HG03432 (cell line): ENCODE measurements around the gene ALKBH7.
"Not testable (repeated sequence)": the region's sequence is repeated elsewhere in the genome, so short reads cannot be mapped to it uniquely, and the experiment has no call there.

Source experiments
- ATAC-seq: cut with Tn5 transposase; IDR thresholded peaks from one replicate; pipeline ENCODE4 v1.9.1; 2021; ENCODE audit warnings: mild to moderate bottlenecking, moderate library complexity; ENCODE audit not compliant: unreplicated experiment

Gene ALKBH7

DNA sequence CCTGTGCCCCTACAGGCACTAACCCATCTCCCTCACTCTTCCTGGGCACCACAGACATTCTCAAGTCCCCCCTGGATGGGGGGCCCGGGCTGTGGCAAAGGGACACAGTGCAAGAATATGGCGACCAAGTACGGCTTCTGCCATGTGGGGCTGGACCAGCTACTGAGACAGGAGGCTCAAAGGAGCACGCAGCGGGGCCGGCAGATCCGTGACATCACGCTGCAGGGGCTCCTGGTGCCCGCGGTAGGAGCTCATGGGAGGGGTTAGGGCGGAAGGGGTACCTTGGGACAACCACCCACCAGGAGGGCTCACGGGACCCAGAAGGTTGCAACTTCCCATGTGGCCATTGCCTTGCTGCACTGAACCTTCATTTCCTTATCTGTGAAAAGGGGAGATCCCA lies 23.7 kb downstream of the ALKBH7 start:
- no peak for ATAC-seq

DNA sequence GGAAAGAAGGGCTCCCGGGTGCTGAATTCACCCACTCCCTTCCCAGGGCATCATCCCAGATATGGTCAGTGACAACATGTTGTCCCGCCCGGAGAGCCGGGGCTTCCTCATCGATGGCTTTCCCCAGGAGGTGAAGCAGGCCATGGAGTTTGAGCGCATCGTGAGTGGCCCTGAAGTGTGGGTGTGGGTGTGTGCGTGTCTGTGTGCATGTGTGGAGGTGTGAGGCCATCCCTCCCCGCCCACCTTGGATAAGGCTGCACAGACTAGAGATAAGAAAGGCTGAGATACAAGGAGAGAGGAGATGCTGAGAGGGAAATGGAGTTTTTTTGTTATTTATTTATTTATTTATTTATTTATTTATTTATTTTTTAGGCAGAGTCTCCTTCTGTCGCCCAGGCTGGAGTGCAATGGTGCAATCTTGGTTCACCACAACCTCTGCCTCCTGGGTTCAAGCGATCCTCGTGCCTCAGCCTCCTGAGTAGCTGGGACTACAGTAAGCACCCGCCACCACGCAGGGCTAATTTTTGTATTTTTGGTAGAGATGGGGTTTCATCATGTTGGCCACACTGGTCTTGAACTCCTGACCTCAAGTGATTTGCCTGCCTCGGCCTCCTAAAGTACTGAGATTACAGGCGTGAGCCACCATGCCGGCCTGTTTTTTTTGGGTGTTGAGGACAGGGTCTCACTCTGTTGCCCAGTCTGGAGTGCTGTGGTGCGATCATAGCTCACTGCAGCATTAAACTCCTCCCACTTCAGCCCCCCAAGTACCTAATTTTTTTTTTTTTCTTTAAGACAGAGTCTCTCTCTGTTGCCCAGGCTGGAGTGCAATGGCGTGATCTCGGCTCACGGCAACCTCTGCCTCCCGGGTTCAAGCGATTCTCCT lies 27.7 kb downstream of the ALKBH7 start:
- ATAC-seq: not testable (repeated sequence)

DNA sequence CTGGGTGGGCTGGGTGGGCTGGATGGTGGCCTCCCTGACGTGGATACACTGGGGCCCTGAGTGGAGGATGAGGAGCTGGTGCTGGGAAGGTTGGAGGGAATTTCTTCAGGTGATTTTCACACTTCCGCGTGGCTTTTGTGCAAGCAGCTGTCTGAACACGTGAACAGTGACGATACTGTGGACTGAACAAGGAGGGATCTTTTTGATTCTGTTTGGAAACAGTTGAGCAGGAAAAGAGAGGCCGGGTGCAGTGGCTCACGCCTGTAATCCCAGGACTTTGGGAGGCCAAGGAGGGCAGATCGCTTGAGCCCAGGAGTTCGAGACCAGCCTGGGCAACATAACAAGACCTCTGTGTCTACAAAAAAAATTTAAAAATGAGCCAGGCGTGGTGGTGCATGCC lies 29.5 kb downstream of the ALKBH7 start:
- no peak for ATAC-seq

DNA sequence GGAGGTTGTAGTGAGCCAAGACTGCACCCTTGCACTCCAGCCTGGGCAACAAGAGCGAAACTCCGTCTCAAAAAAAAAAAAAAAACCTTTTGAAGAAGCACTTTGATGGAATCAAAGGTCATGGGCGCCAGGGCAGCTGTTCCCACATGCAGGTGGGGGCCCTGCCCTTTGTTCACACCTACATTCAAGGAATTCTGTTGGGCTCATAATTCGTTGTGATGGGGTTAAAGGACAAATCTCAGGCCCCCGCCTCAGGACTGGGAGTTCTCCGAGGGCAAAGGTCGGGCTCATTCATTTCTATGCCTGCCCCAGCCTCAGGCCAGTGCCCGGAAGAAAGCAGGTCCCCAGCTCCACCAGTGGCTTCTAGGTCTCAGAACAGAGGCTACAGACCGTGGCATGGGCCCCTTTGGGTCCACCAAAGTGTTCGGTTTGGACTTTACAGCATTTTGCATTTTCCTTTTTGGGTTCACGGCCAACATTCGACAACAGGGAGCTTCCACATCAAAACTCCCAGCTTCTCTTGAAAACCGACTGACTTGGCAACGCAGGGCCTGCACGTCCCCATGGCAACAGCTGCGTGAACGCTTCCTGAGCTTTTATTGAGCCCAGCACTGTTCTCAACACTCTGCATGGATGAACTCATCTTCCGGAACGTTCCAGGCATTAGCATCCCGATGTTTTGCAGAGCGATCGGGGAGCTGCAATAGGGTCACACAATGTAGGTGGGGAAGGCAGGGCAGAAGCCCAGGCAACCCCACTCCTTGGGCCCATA lies 30.4 kb downstream of the ALKBH7 start:
- no peak for ATAC-seq

DNA sequence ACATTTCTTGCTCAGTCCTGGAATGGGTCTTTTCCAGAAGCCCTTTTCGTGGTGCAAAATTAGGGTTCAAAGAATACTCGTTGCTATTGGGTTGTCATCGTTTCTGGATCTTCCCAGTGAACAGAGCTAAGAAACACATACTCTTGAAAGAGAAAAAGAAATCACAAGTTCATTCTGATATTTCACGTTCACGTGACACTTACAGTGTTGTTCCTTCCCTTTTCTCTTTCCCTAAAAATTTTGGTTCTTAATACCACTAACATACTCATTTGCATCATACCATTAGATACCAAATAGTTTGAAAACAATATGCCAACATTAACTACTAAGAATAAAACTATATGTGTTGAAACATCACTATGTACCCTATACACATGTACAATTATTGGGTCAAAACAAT lies 33.8 kb downstream of the ALKBH7 start:
- no peak for ATAC-seq

DNA sequence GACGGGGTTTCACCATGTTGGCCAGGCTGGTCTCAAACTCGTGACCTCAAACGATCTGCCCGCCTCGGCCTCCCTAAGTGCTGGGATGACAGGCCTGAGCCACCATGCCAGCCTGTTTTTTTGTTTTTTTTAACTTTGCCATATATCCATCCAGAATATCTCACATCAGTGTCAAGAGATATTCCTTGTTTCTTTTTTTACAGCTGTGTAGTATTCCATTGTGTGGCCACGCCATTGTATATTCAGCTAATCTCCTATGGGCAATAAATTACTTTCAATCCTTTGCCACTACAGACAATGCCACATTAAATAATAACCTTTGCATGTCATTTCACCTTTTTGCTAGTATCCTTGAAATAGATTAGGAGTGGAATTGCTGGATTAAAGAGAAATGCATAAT lies 36.8 kb downstream of the ALKBH7 start:
- ATAC-seq: no peak

DNA sequence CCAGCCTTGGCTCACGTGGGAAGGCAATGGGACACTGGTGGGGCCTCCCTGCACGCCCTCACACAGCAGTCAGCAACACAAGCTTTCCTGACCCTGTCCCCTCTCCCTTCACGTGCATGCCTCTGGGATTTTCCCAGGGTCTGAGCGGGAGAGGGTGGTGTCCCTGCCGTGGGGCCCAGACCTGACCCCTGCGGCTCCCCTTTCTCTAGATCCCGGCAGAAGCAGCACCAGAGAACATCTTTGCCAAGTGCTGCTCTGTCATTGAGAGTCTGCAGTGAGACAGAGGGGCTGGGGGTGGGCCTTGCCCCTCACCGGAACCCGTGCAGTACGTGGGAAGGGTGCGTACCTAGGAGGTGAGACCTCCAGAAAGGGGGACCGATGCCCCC lies 39.5 kb downstream of the ALKBH7 start:
- no peak for ATAC-seq

DNA sequence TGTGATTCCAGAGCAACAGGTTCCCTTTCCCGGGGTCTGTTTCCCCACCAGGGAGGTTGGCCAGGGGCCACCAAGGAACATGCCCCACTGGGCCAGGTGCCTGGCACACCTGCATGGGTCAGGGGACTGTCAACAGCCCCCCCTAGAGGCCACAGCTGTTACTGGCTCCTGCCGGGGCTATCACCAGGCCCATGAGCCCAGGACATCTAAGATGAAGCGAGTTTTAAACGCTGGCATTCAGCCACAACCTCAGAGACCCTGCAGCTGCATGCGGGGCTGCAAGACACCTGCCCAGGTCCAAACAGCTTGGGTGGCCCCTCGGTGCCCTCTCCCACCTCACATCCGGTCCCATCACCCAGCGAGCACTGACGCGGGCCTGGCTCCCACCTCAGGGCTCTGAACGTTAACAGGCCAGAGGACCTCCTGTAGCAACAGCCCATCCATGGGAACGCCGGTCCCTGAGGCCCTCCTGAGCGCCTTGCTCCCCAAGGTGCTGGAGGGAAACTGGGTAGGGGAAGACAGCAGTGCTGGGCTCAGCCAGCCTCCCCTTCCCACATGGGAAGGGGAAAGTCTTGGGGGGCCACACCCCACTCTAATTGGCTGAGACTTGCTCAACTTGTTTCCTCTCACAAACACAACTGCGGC lies 40.0 kb downstream of the ALKBH7 start:
- ATAC-seq: no peak

DNA sequence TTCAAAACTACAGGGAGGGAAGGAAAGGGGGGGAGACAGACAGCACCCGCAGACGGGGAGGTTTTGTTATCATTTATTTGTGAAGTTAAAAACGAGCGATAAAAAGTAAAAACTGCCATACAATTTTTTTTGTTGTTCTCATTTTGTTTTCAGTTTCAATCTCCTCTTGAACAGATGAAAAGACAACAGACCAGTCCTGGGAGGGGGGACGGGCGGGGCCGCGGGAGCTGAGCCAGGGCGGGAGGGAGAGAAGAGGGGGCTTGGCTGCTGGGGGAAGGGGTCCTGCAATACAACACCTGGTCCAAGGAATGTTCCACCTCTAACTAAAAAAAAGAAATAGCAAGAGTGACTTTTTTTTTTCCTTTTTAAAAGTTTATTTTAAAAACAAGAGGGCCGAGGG lies 40.7 kb downstream of the ALKBH7 start:
- no peak for ATAC-seq

DNA sequence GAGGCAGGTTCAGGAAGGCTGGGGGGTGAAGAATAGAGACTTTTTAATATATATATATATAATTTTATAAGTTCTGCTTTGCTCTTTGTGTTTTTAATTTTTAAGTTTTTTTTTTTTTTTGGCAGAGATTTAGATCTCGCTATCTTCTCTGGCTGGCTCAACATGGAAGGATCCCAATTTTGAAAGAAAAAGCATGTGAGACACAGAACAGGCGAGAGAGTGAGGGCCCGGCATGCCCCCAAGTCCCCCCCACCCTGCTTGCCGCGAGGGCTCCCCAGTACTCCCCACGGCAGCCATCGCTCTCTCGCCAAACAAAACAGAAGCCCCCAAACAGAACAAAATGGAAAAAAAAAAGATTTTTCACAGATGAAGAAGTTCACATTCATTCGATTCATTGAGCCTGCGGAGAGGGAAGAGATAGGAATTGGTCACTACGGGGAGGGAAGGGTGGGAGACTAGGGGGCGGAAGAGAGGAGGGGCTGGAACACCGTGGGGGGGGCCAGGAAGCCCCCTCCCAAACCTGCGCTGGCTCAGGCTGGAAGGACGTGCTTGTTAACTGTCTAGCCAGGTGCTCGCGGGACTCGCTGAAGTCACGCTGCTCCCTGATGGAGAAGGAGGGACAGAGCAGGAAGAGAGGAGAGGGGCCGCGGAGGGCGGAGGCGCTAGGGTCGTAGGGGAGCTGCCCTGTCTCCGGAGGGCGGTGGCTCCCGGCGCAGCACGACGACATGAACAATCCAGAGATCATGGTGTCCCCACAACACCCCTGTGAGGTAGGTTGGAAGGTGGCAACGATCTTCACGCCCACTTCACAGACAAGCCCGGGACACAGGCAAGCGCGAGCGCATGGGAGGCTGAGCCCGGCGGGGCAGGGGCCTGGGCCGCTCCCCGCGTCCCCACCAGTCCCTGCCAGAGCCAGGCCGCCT lies 41.4 kb downstream of the ALKBH7 start:
- ATAC-seq: no peak

DNA sequence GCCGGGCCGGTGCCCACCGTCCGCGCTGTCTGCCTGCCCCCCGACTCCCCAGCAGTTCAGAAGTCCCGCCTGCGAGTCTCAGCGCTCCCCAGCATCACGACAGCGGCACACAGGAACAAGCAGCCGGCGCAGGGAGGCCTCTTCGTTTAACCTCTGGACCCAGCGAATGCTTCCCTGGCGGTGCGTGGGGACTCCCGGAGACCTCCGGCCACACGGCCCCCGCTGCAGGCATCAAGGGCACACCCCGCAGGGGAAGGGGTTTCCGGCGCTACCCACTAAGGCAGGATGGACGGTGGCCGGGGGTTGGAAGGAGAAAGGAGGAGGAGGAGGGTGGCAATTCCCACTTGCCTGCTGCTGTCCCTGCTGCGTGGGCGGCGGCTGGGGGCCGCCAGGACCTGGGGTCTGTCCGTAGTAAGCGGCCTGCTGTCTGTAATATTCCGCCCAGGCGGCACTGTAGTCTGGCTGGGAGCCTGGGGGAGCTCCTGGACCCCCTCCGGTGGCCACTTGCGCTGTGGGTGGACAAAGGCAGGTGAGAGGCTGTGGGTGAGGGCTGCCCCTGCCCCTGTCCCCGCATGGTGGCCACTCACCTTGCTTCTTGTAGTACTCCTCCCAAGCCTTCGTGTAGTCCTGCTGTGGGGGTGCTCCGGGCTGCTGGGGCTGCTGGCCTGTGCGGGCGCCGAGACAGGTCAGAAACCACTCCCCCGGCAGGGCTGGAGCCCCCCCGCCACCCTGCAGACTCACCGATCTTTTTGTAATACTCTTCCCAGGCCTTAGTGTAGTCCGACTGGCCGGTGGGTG lies 42.4 kb downstream of the ALKBH7 start:
- ATAC-seq: no peak

DNA sequence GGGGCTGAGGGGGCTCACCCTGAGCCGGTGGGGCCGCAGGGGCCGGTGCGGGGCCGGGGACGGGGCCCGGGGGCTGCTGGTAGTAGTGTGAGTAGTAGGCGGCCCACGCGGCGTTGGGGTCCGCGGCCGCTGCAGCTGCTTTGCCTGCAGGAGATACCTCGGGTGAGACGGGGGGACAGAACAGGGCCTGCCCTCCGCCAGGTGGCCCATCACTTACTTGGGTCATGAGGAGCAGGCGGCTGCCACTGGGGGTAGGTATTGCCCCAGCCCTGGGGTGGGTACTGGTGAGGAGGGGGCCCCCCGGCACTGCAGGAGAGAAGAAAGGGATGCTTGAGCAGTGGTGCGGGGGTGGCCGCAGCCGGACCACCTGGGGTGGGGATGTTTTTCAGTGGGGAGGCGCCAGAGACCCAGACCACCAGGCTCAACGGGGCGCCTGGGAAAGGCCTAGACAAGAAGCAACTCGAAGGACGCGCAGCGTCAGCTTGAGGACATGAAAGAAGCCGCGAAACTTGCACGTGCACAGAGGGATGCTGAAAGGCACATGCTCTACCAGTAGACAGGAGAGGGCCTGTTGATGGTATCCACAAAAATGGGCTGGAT lies 43.1 kb downstream of the ALKBH7 start:
- ATAC-seq: no peak

DNA sequence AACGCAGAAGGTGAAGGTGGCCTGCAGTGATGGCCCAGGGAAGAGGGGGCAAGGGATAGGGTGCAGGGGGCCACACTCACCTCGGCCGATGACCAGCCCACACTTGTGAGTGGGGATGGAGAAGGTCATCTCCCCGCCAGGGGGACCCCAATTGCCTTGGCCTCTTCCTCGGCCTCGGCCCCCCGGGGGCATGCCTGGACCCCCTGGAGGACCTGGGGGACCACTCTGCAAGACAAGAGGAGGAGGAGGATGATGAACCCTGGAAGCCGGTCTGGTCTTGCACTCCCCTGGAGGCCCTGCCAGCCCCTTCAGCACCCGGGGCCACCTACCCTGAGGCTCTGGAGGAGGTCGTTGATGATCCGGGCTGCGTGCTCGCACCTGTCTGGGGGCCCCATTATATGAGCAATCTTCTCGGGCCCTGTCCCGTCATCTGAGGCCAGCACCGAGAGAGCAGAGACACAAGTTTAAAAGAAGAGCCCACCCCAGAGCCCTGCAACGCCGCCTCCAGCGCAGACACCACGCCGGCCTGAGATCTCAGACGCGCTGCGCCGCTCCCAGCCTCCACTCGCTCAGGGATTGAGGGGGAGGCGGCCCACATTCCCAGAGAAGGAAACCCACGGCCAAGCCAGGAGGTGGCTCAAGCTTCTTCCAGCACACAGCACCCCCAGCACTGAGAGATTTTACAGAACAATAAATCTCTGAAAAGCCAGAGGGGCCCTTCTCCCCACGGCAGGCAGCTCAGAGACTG lies 44.2 kb downstream of the ALKBH7 start:
- no peak for ATAC-seq

DNA sequence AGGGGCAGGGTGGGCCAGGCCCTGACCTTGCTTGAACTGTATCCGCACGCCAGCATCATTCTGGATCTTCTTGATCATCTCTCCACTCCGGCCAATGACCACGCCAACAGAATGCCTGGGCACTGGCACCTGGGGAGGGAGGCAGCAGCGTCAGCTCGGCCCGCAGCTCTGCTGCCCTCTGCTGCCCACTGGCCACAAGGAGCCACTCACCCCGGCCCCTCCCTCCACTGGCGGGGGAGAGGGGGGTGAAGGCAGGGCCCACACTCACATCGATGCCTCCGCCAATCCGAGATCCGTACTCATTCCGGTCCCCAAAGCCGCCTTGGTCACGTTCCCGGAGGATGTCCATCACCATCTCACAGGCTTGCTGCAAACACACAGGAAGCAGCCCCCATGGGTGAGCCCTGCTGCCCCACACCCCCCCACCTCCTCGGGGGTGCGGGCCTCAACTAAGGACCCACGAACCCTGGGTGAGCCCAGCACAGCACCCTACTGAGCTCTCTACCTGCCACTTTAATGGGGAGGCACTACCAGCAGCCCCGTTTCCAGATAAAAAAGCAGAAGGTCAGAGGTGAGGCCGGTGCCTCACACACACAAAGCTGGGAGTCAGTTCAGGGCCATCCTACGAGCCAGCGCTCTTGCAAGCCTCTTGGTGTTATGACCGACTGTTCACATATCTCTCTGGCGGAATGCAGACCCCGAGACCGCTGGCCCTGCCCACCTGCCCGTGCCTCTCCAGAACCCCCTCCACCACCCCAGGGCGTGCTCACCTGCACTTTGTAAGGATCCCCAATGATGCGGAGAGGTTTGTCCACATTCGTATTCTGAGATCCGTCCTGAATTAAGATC lies 45.3 kb downstream of the ALKBH7 start:
- ATAC-seq: no peak

DNA sequence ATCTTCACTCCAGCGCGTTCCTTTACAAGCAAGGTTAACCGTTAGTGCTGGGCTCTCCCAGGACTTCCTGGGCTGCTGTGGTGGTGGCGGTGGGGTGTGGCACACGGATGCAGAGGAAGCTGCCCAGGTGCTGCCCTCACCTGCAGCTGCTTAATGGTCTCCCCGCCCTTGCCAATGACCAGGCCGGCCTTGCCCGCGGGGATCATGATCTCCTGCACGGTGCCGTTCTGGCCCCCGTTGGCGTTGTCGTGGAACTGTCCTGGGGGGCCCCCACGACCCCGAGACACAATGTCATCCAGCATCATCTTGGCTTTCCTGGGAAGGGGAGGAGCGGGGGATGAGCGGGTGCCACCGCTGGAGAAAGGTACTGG lies 46.0 kb downstream of the ALKBH7 start:
- no peak for ATAC-seq

DNA sequence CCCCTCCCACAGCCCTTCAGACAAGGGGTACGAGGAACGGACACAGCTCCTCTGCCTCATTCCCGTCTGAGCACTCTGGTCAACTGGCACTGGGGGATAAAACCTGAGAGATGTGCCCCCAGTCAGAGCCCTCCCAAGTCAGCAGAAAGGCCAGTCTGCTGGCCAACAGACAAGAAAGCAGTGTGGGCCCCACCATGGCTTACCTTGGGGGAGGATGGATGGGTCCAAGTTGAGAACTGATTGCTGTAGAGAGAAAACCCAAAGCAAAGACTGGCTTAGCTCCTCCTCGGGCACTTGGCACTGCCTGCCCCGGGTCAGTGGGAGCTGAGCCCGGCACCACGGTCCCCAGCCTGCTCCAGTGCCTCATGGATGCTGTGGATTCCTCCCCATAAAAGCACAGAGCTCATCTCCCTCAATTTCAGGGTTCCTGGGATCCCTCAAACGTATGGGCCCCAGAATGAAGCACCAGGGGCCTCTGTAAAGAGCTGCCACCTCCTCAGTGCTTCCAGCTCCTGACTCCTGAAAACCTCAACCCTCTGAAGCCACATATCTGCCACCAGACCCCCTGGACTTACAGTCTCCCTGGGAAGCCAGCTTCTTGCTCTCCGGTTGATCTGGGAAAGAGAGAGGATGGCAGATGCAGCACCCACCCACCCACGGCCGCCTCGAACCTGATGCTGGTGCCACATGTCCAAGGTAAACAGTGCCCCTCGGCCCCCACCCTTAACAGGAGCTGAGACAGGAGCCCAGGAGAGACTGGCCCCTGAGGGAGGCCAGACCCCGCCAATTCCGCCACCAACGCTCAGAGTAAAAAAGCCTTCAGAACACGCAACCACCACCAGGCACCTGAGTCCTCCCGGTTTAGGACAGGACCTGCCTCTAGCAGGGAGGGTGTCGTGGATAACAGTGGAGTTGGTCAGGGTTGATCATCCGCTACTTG lies 48.8 kb downstream of the ALKBH7 start:
- no peak for ATAC-seq
